ENCODE data around the gene IQCH. TPM values are rescaled to one million over a fixed set of nuclear protein-coding genes. Genes with fewer than 3 reads are reported as not detected.
"Not testable (repeated sequence)": the region's sequence is repeated elsewhere in the genome, so short reads cannot be mapped to it uniquely, and the experiment has no call there.

The IQCH gene
- total RNA-seq, 1 donor from 2014 or later = 1.5 TPM

- DNase-seq (ENCODE audit: extremely low read depth, low read depth, low spot score) = no peak
Measured at GRCh38 chr15:67343206-67343605, 88.6 kb downstream of the IQCH start.

GRCh38 chr15:67349634-67350033 lies 95.0 kb downstream of the IQCH start:
- DNase-seq (ENCODE audit: extremely low read depth, low read depth, low spot score) = no peak

- DNase-seq (ENCODE audit: extremely low read depth, low read depth, low spot score) = no peak
Measured at GRCh38 chr15:67350042-67350441, 95.5 kb downstream of the IQCH start.

GRCh38 chr15:67358391-67358790 lies 103.8 kb downstream of the IQCH start:
- no peak for DNase-seq (ENCODE audit: extremely low read depth, low read depth, low spot score)

GRCh38 chr15:67358812-67359211 lies 104.2 kb downstream of the IQCH start:
- DNase-seq (ENCODE audit: extremely low read depth, low read depth, low spot score) = no peak

- no peak for DNase-seq (ENCODE audit: extremely low read depth, low read depth, low spot score)
Measured at GRCh38 chr15:67359431-67360079, 105.0 kb downstream of the IQCH start.

- DNase-seq (ENCODE audit: extremely low read depth, low read depth, low spot score) = no peak
Measured at GRCh38 chr15:67361100-67361499, 106.5 kb downstream of the IQCH start.

- not testable (repeated sequence) for DNase-seq (ENCODE audit: extremely low read depth, low read depth, low spot score)
Measured at GRCh38 chr15:67363712-67364111, 109.1 kb downstream of the IQCH start.

GRCh38 chr15:67365994-67366393 lies 111.4 kb downstream of the IQCH start:
- no peak for DNase-seq (ENCODE audit: extremely low read depth, low read depth, low spot score)

GRCh38 chr15:67366904-67367303 lies 112.3 kb downstream of the IQCH start:
- DNase-seq (ENCODE audit: extremely low read depth, low read depth, low spot score) = no peak

- DNase-seq (ENCODE audit: extremely low read depth, low read depth, low spot score) = no peak
Measured at GRCh38 chr15:67369359-67369998, 114.9 kb downstream of the IQCH start.

- DNase-seq (ENCODE audit: extremely low read depth, low read depth, low spot score) = no peak
Measured at GRCh38 chr15:67370206-67370954, 115.8 kb downstream of the IQCH start.

- DNase-seq (ENCODE audit: extremely low read depth, low read depth, low spot score) = no peak
Measured at GRCh38 chr15:67372543-67372942, 118.0 kb downstream of the IQCH start.

- DNase-seq (ENCODE audit: extremely low read depth, low read depth, low spot score) = no peak
Measured at GRCh38 chr15:67372986-67373675, 118.5 kb downstream of the IQCH start.

GRCh38 chr15:67373971-67374370 lies 119.4 kb downstream of the IQCH start:
- DNase-seq (ENCODE audit: extremely low read depth, low read depth, low spot score) = no peak

- no peak for DNase-seq (ENCODE audit: extremely low read depth, low read depth, low spot score)
Measured at GRCh38 chr15:67379530-67379929, 124.9 kb downstream of the IQCH start.

- no peak for DNase-seq (ENCODE audit: extremely low read depth, low read depth, low spot score)
Measured at GRCh38 chr15:67380921-67381320, 126.3 kb downstream of the IQCH start.

- DNase-seq (ENCODE audit: extremely low read depth, low read depth, low spot score) = no peak
Measured at GRCh38 chr15:67381416-67382045, 126.9 kb downstream of the IQCH start.

- DNase-seq (ENCODE audit: extremely low read depth, low read depth, low spot score) = no peak
Measured at GRCh38 chr15:67382723-67383122, 128.1 kb downstream of the IQCH start.

GRCh38 chr15:67383899-67384298 lies 129.3 kb downstream of the IQCH start:
- DNase-seq (ENCODE audit: extremely low read depth, low read depth, low spot score) = no peak

GRCh38 chr15:67384761-67385160 lies 130.2 kb downstream of the IQCH start:
- DNase-seq (ENCODE audit: extremely low read depth, low read depth, low spot score) = no peak
